Lung (tissue), 12 donors: ENCODE results near the gene KRT31. TPM values are rescaled to one million over a fixed set of nuclear protein-coding genes. Genes with fewer than 3 reads are reported as not detected.

Source experiments
- ATAC-seq: fragments of 200-7000 bp; cut with Tn5 transposase; one replicate; pipeline ENCODE4 v1.9.1; 2020; ENCODE audit warnings: moderate number of reproducible peaks; ENCODE audit not compliant: insufficient read depth, low FRiP score
- DNase-seq, 3 donors: peaks; one replicate each; pipeline ENCODE4 v3.0.0-alpha.2; 2013 to 2017
- H3K27ac ChIP-seq, 2 donors: one replicate each; pipeline ENCODE4 v1.5.1; 2013; ENCODE audit warnings: mild to moderate bottlenecking in 2 of 2, moderate library complexity in 2 of 2, control low read depth in 1 of 2, inconsistent platforms in 1 of 2, low read depth in 1 of 2, low read length in 1 of 2
- H3K27me3 ChIP-seq, 3 donors: one replicate each; pipeline ENCODE4 v1.5.1; 2013; ENCODE audit warnings: low read length in 2 of 3; ENCODE audit not compliant: control insufficient read depth in 3 of 3, insufficient read depth in 3 of 3
- H3K36me3 ChIP-seq, 4 donors: one replicate each; pipeline ENCODE4 v1.5.1; 2013; ENCODE audit warnings: low read length in 4 of 4, mild to moderate bottlenecking in 1 of 4, moderate library complexity in 1 of 4; ENCODE audit not compliant: control insufficient read depth in 4 of 4, insufficient read depth in 4 of 4
- H3K4me1 ChIP-seq, 5 donors: one replicate each; pipeline ENCODE4 v1.5.1; 2013; ENCODE audit warnings: low read length in 5 of 5, mild to moderate bottlenecking in 2 of 5, moderate library complexity in 1 of 5; ENCODE audit not compliant: control insufficient read depth in 5 of 5, insufficient read depth in 5 of 5
- H3K4me3 ChIP-seq: one replicate; pipeline ENCODE4 v1.5.1; 2013; ENCODE audit warnings: mild to moderate bottlenecking, control low read depth, moderate library complexity
- H3K9ac ChIP-seq, 2 donors: one replicate each; pipeline ENCODE4 v1.5.1; 2013; ENCODE audit warnings: low read length in 2 of 2, control low read depth in 1 of 2; ENCODE audit not compliant: insufficient read depth in 1 of 2
- H3K9me3 ChIP-seq, 4 donors: one replicate each; pipeline ENCODE4 v1.5.1; 2013; ENCODE audit warnings: low read length in 3 of 4, mild to moderate bottlenecking in 1 of 4, moderate library complexity in 1 of 4; ENCODE audit not compliant: control insufficient read depth in 4 of 4, insufficient read depth in 3 of 4
- CTCF ChIP-seq: IDR thresholded peaks from 2 replicates; pipeline ENCODE4 v1.5.1; 2012; ENCODE audit warnings: mild to moderate bottlenecking; ENCODE audit errors: control extremely low read depth, extremely low read depth
- WGBS, 2 donors: extraction: QIAGEN DNeasy Blood & Tissue Kit; methylation state at CpG; one replicate each; pipeline ENCODE4 v1.1.7; 2013; 5-methylcytosine and 5-hydroxymethylcytosine counted together
- polyA plus RNA-seq, 2 donors: library from polyadenylated mRNA; stranded (reverse); fragments of 200-250 nt; gene quantifications; one replicate each; pipeline ENCODE4 v1.2.1, GENCODE V29; 2013
- total RNA-seq, 2 donors: library from RNA; depleted of rRNA in 1 of 2; stranded (reverse); fragments of >200 nt in 1 of 2; gene quantifications; one replicate each; pipeline ENCODE4 v1.2.1, GENCODE V29; 2014 to 2021
- donor health status: control.
- donor health status: control.
- donor health status: Bipolar disorder and iron deficiency.
- donor health status: healthy.
- donor health status: DM: yes; HTN: yes; CAD: no.

KRT31 gene
- total and polyA plus RNA-seq, 4 donors, result 0.02 TPM; not detected in 3

GRCh38 chr17:41444186-41444585 is 46.8 kb upstream of the KRT31 start:
- DNase-seq (no peak), ATAC-seq (no peak)
- Histone ChIP-seq H3K9me3 (peaks cover 0 to 3% (median 0%) of the 10 kb centered on the region in 4 donors), H3K36me3 (no peaks in the 10 kb centered on the region), H3K9ac (no peak overlapping the region), H3K4me3 (no peak overlapping the region), H3K27me3 (no peaks in the 10 kb centered on the region), H3K27ac (no peak overlapping the region), H3K4me1 (no peaks in the 10 kb centered on the region)
- TF ChIP-seq CTCF, result no peak
- WGBS, 2 donors, result 57 to 65% methylated on average over 1 of the region's 1 CpG

DNA sequence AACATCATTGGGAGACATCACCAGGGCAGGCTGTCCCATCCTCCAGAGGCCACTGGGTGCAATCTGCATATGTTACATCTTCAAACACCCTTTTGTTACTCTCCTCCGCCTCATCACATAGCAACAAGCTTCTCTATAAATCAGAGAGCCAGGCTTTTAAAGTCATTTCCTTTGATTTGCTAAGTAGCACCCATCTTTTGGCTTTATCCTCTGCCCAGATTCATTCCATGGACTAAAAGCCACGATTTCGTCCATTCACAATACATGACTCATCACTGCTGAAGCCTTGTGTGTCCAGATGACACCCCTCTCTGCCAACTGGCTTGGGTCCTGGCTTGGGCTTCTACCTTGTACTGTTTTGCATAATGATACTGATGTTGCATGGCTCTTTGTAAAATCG is 45.3 kb upstream of the KRT31 start:
- Histone ChIP-seq H3K4me1 (no peaks in the 10 kb centered on the region), H3K4me3 (no peak overlapping the region), H3K27me3 (no peaks in the 10 kb centered on the region), H3K9me3 (peaks cover 0 to 3% (median 0%) of the 10 kb centered on the region in 4 donors), H3K27ac (no peak overlapping the region), H3K9ac (no peak overlapping the region), H3K36me3 (no peaks in the 10 kb centered on the region)
- ATAC-seq (no peak), DNase-seq (no peak)
- WGBS, 2 donors, result 84 to 92% methylated on average over 4 of the region's 4 CpGs
- TF ChIP-seq CTCF, result no peak

GRCh38 chr17:41440531-41441033 is 43.2 kb upstream of the KRT31 start, which contains the start of gene KRT38:
KRT38 (minus strand) TSS chr17:41440983; CDS start chr17:41440921, 62 bp downstream.
- Histone ChIP-seq H3K9ac (no peak within 1 kb of the TSS), H3K27me3 (no peaks in the 10 kb centered on the region), H3K4me3 (no peak within 1 kb of the TSS), H3K27ac (no peak within 1 kb of the TSS), H3K36me3 (no peaks in the 10 kb centered on the region), H3K4me1 (no peaks in the 10 kb centered on the region), H3K9me3 (peaks cover 0 to 3% (median 0%) of the 10 kb centered on the region in 4 donors)
- ATAC-seq, result no peak
- DNase-seq, result no peak
- 93 to 97% methylated on average over 10 of the region's 10 CpGs for WGBS, 2 donors
- no peak for TF ChIP-seq CTCF

DNA sequence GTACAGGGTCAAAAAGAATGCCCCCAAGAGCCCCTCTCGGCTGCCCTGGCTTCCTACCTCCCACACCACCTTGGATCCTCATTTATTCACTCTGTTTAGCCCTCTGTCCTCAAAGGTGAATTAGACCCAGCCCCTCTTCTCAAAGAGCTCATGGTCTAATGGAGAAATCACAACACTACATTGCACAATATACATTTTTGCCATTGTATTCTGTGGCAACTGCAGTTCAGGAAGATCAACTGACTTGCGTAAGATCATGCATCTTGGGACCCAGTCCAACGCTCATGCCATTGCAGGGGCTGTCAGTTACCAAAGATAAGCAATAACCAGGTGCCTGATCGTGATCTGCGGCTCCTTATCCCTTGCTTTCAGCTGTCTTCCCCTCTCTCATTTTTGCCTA is 42.0 kb upstream of the KRT31 start:
- Histone ChIP-seq H3K4me1 (no peaks in the 10 kb centered on the region), H3K9ac (no peak overlapping the region), H3K27ac (no peak overlapping the region), H3K27me3 (no peaks in the 10 kb centered on the region), H3K4me3 (no peak overlapping the region), H3K36me3 (no peaks in the 10 kb centered on the region), H3K9me3 (peaks cover 0 to 3% (median 0%) of the 10 kb centered on the region in 4 donors)
- ATAC-seq, result no peak
- 51 to 59% methylated on average over 5 of the region's 5 CpGs for WGBS, 2 donors
- no peak for DNase-seq
- TF ChIP-seq CTCF, result no peak
